ENCODE data around the gene NFX1.
A peak's percentile ranks its signal among the peaks of the same experiment; 100 is the strongest.
"Not testable (repeated sequence)": the region's sequence is repeated elsewhere in the genome, so short reads cannot be mapped to it uniquely, and the experiment has no call there.

The NFX1 gene

GRCh38 chr9:33377089-33377715 is 86.9 kb downstream of the NFX1 start:
- H3K9me3 ChIP-seq (ENCODE audit: control insufficient read depth, low read length): no peaks in the 10 kb centered on the region
- no peak overlapping the region for H3K27ac ChIP-seq (ENCODE audit: low read depth, low read length, severe bottlenecking)

GRCh38 chr9:33378121-33378795 is 87.9 kb downstream of the NFX1 start:
- H3K9me3 ChIP-seq (ENCODE audit: control insufficient read depth, low read length): no peaks in the 10 kb centered on the region
- no peaks in the 10 kb centered on the region for H3K36me3 ChIP-seq (ENCODE audit: control insufficient read depth, insufficient read depth, low read length)
- no peak overlapping the region for H3K4me3 ChIP-seq (ENCODE audit: extremely low read depth, insufficient read depth, low read length, poor library complexity, severe bottlenecking)
- peaks cover 25% of the 10 kb centered on the region for H3K4me1 ChIP-seq (ENCODE audit: control insufficient read depth, insufficient read depth, low read length, poor library complexity, severe bottlenecking)
- H3K27ac ChIP-seq (ENCODE audit: low read depth, low read length, severe bottlenecking): no peak overlapping the region
- WGBS, 2 experiments (ENCODE audit: insufficient coverage in 2 of 2): 94 to 98% methylated on average over 3 to 4 of the region's 9 CpGs

More at GRCh38 chr9:33377089-33377715, 86.9 kb downstream of the NFX1 start:
- H3K36me3 ChIP-seq (ENCODE audit: control insufficient read depth, insufficient read depth, low read length): no peaks in the 10 kb centered on the region
- H3K4me3 ChIP-seq (ENCODE audit: extremely low read depth, insufficient read depth, low read length, poor library complexity, severe bottlenecking): no peak overlapping the region
- H3K4me1 ChIP-seq (ENCODE audit: control insufficient read depth, insufficient read depth, low read length, poor library complexity, severe bottlenecking): peaks cover 24% of the 10 kb centered on the region
- WGBS, 2 experiments (ENCODE audit: insufficient coverage in 2 of 2): 95 to 99% methylated on average over 10 to 12 of the region's 12 CpGs

- Histone ChIP-seq H3K27ac (ENCODE audit: low read depth, low read length, severe bottlenecking) (no peak overlapping the region), H3K4me1 (ENCODE audit: control insufficient read depth, insufficient read depth, low read length, poor library complexity, severe bottlenecking) (peaks cover 25% of the 10 kb centered on the region), H3K4me3 (ENCODE audit: extremely low read depth, insufficient read depth, low read length, poor library complexity, severe bottlenecking) (no peak overlapping the region), H3K9me3 (ENCODE audit: control insufficient read depth, low read length) (no peaks in the 10 kb centered on the region), H3K36me3 (ENCODE audit: control insufficient read depth, insufficient read depth, low read length) (no peaks in the 10 kb centered on the region)
- WGBS, 2 experiments (ENCODE audit: insufficient coverage in 2 of 2): 93 to 96% methylated on average over 10 to 13 of the region's 14 CpGs
Observed at GRCh38 chr9:33379666-33380389, 89.5 kb downstream of the NFX1 start.

- 95 to 96% methylated on average over 5 of the region's 5 CpGs for WGBS, 2 experiments (ENCODE audit: insufficient coverage in 2 of 2)
- Histone ChIP-seq H3K27ac (ENCODE audit: low read depth, low read length, severe bottlenecking) (peak overlapping the region; percentile 53), H3K36me3 (ENCODE audit: control insufficient read depth, insufficient read depth, low read length) (no peaks in the 10 kb centered on the region), H3K4me1 (ENCODE audit: control insufficient read depth, insufficient read depth, low read length, poor library complexity, severe bottlenecking) (peaks cover 19% of the 10 kb centered on the region), H3K4me3 (ENCODE audit: extremely low read depth, insufficient read depth, low read length, poor library complexity, severe bottlenecking) (no peak overlapping the region), H3K9me3 (ENCODE audit: control insufficient read depth, low read length) (no peaks in the 10 kb centered on the region)
Observed at GRCh38 chr9:33380390-33381094, 90.2 kb downstream of the NFX1 start.

GRCh38 chr9:33381231-33381791 is 91.0 kb downstream of the NFX1 start:
- Histone ChIP-seq H3K4me1 (ENCODE audit: control insufficient read depth, insufficient read depth, low read length, poor library complexity, severe bottlenecking) (peaks cover 14% of the 10 kb centered on the region), H3K9me3 (ENCODE audit: control insufficient read depth, low read length) (no peaks in the 10 kb centered on the region), H3K27ac (ENCODE audit: low read depth, low read length, severe bottlenecking) (peak overlapping the region; percentile 53), H3K36me3 (ENCODE audit: control insufficient read depth, insufficient read depth, low read length) (no peaks in the 10 kb centered on the region), H3K4me3 (ENCODE audit: extremely low read depth, insufficient read depth, low read length, poor library complexity, severe bottlenecking) (no peak overlapping the region)
- WGBS, 2 experiments (ENCODE audit: insufficient coverage in 2 of 2): 29 to 33% methylated on average over 3 to 6 of the region's 11 CpGs

- H3K4me3 ChIP-seq (ENCODE audit: extremely low read depth, insufficient read depth, low read length, poor library complexity, severe bottlenecking); H3K9me3 ChIP-seq (ENCODE audit: control insufficient read depth, low read length); H3K36me3 ChIP-seq (ENCODE audit: control insufficient read depth, insufficient read depth, low read length); H3K27ac ChIP-seq (ENCODE audit: low read depth, low read length, severe bottlenecking): not testable (repeated sequence)
- 87 to 90% methylated on average over 2 to 3 of the region's 10 CpGs for WGBS, 2 experiments (ENCODE audit: insufficient coverage in 2 of 2)
- H3K4me1 ChIP-seq (ENCODE audit: control insufficient read depth, insufficient read depth, low read length, poor library complexity, severe bottlenecking): peaks cover 14% of the 10 kb centered on the region
Observed at GRCh38 chr9:33382397-33382796, 92.1 kb downstream of the NFX1 start.

- 95% methylated on average over 8 to 11 of the region's 11 CpGs for WGBS, 2 experiments (ENCODE audit: insufficient coverage in 2 of 2)
- peaks cover 14% of the 10 kb centered on the region for H3K4me1 ChIP-seq (ENCODE audit: control insufficient read depth, insufficient read depth, low read length, poor library complexity, severe bottlenecking)
- H3K9me3 ChIP-seq (ENCODE audit: control insufficient read depth, low read length); H3K36me3 ChIP-seq (ENCODE audit: control insufficient read depth, insufficient read depth, low read length); H3K4me3 ChIP-seq (ENCODE audit: extremely low read depth, insufficient read depth, low read length, poor library complexity, severe bottlenecking); H3K27ac ChIP-seq (ENCODE audit: low read depth, low read length, severe bottlenecking): not testable (repeated sequence)
Observed at GRCh38 chr9:33383396-33383795, 93.1 kb downstream of the NFX1 start.

- H3K4me1 ChIP-seq (ENCODE audit: control insufficient read depth, insufficient read depth, low read length, poor library complexity, severe bottlenecking): peaks cover 12% of the 10 kb centered on the region
- H3K9me3 ChIP-seq (ENCODE audit: control insufficient read depth, low read length); H3K4me3 ChIP-seq (ENCODE audit: extremely low read depth, insufficient read depth, low read length, poor library complexity, severe bottlenecking); H3K27ac ChIP-seq (ENCODE audit: low read depth, low read length, severe bottlenecking); H3K36me3 ChIP-seq (ENCODE audit: control insufficient read depth, insufficient read depth, low read length): not testable (repeated sequence)
- 94 to 97% methylated on average over 11 of the region's 11 CpGs for WGBS, 2 experiments (ENCODE audit: insufficient coverage in 2 of 2)
Observed at GRCh38 chr9:33385536-33385935, 95.2 kb downstream of the NFX1 start.

- WGBS, 2 experiments (ENCODE audit: insufficient coverage in 2 of 2): 94 to 97% methylated on average over 15 to 17 of the region's 23 CpGs
- H3K36me3 ChIP-seq (ENCODE audit: control insufficient read depth, insufficient read depth, low read length); H3K9me3 ChIP-seq (ENCODE audit: control insufficient read depth, low read length): not testable (repeated sequence)
Observed at GRCh38 chr9:33385979-33386640, 95.8 kb downstream of the NFX1 start.

GRCh38 chr9:33386641-33386996 is 96.3 kb downstream of the NFX1 start:
- H3K36me3 ChIP-seq (ENCODE audit: control insufficient read depth, insufficient read depth, low read length); H3K27ac ChIP-seq (ENCODE audit: low read depth, low read length, severe bottlenecking); H3K9me3 ChIP-seq (ENCODE audit: control insufficient read depth, low read length); H3K4me3 ChIP-seq (ENCODE audit: extremely low read depth, insufficient read depth, low read length, poor library complexity, severe bottlenecking); H3K4me1 ChIP-seq (ENCODE audit: control insufficient read depth, insufficient read depth, low read length, poor library complexity, severe bottlenecking): not testable (repeated sequence)
- WGBS, 2 experiments (ENCODE audit: insufficient coverage in 2 of 2): 93 to 95% methylated on average over 6 to 7 of the region's 14 CpGs

More at GRCh38 chr9:33385979-33386640, 95.8 kb downstream of the NFX1 start:
- not testable (repeated sequence) for H3K27ac ChIP-seq (ENCODE audit: low read depth, low read length, severe bottlenecking); H3K4me3 ChIP-seq (ENCODE audit: extremely low read depth, insufficient read depth, low read length, poor library complexity, severe bottlenecking); H3K4me1 ChIP-seq (ENCODE audit: control insufficient read depth, insufficient read depth, low read length, poor library complexity, severe bottlenecking)
